ENCODE data around the gene MED16. TPM values are rescaled to one million over a fixed set of nuclear protein-coding genes. Genes with fewer than 3 reads are reported as not detected.
A peak's percentile ranks its signal among the peaks of the same experiment; 100 is the strongest.

Gene MED16
- total and polyA plus RNA-seq, 2 of the 13 experiments (the other 11 are each of a cell fraction or from before 2014, with no cell fraction given): 13.3 to 14.8 TPM

DNA sequence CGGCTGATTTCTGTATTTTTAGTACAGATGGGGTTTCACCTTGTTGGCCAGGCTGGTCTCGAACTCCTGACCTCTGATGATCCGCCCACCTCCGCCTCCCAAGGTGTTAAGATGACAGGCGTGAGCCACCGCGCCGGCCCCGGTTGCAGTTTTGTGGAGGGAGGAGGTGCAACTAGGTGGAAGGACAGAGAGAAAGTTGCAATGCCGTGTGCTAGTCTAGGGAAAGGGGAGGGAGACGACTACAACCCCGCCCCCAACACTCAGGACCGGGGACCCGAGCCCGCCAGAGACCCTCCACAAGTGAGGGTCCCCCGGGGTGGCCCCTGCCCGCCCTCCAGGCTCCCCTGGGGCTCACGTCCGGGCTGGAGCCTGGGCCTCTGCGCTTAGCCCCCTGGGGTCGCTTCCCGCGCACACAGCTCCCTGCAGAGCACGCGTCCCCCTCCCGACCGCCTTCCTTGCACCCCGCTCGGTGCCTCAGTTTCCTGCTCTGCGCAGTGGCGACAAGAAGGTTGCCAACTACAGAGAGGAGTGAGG is 31.6 kb upstream of the MED16 start (continued):
- TF ChIP-seq EZH2 (conservative IDR thresholded peaks at IDR 0.05; ENCODE audit: low read depth, low read length): no peak
- TF ChIP-seq GPN1 (CRISPR knock-in tag; IDR thresholded peaks at IDR 0.05; ENCODE audit: borderline replicate concordance): no peak
- TF ChIP-seq THAP8 (CRISPR knock-in tag; IDR thresholded peaks at IDR 0.05; ENCODE audit: borderline replicate concordance): no peak
- TF ChIP-seq ZNF737 (CRISPR knock-in tag; IDR thresholded peaks at IDR 0.05; ENCODE audit: borderline replicate concordance): no peak
- TF ChIP-seq, protein P1, sequence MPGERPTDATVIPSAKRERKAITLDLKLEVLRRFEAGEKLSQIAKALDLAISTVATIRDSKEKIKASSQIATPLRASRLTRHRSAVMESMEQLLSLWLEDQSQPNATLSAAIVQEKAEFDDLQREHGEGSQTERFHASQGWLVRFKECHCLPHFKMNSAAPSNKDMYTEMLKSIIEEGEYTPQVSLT (CRISPR knock-in tag; IDR thresholded peaks at IDR 0.05; ENCODE audit: borderline replicate concordance, low read depth): no peak
- TF ChIP-seq MTA3 (CRISPR knock-in tag; IDR thresholded peaks at IDR 0.05): no peak
- 0 out of 2 replicates have a peak, but pooled peaks have one; percentile 11 for TF ChIP-seq ZBTB43 (CRISPR knock-in tag; conservative IDR thresholded peaks at IDR 0.05)
- TF ChIP-seq ZNF660 (CRISPR knock-in tag; IDR thresholded peaks at IDR 0.05; ENCODE audit: borderline replicate concordance, low read depth): no peak
- TF ChIP-seq, protein P2, sequence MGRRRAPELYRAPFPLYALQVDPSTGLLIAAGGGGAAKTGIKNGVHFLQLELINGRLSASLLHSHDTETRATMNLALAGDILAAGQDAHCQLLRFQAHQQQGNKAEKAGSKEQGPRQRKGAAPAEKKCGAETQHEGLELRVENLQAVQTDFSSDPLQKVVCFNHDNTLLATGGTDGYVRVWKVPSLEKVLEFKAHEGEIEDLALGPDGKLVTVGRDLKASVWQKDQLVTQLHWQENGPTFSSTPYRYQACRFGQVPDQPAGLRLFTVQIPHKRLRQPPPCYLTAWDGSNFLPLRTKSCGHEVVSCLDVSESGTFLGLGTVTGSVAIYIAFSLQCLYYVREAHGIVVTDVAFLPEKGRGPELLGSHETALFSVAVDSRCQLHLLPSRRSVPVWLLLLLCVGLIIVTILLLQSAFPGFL (CRISPR knock-in tag; IDR thresholded peaks at IDR 0.05): no peak
- no peak for TF ChIP-seq KAT7 (CRISPR knock-in tag; IDR thresholded peaks at IDR 0.05; ENCODE audit: borderline replicate concordance)
- no peak for TF ChIP-seq ISL2 (CRISPR knock-in tag; IDR thresholded peaks at IDR 0.05)
- peak; percentile 17; the same call in 1 of the 2 replicates for TF ChIP-seq ZNF547 (CRISPR knock-in tag; IDR thresholded peaks at IDR 0.05)
- TF ChIP-seq ZNF10 (CRISPR knock-in tag; IDR thresholded peaks at IDR 0.05; ENCODE audit: borderline replicate concordance, low read depth): no peak
- no peak for TF ChIP-seq AHDC1 (CRISPR knock-in tag; IDR thresholded peaks at IDR 0.05; ENCODE audit: borderline replicate concordance)
- no peak for TF ChIP-seq CHD4 (IDR thresholded peaks at IDR 0.05; ENCODE audit: borderline replicate concordance, low read length)
- no peak; the same call in 1 of the 2 replicates for TF ChIP-seq TBX2 (CRISPR knock-in tag; IDR thresholded peaks at IDR 0.05; ENCODE audit: borderline replicate concordance)
- TF ChIP-seq, protein P3, sequence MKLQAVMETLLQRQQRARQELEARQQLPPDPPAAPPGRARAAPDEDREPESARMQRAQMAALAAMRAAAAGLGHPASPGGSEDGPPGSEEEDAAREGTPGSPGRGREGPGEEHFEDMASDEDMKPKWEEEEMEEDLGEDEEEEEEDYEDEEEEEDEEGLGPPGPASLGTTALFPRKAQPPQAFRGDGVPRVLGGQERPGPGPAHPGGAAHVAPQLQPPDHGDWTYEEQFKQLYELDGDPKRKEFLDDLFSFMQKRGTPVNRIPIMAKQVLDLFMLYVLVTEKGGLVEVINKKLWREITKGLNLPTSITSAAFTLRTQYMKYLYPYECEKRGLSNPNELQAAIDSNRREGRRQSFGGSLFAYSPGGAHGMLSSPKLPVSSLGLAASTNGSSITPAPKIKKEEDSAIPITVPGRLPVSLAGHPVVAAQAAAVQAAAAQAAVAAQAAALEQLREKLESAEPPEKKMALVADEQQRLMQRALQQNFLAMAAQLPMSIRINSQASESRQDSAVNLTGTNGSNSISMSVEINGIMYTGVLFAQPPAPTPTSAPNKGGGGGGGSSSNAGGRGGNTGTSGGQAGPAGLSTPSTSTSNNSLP (IDR thresholded peaks at IDR 0.05; ENCODE audit: low read depth, low read length): no peak
- TF ChIP-seq HES4 (CRISPR knock-in tag; IDR thresholded peaks at IDR 0.05; ENCODE audit: borderline replicate concordance): peak; percentile 2; the same call in 1 of the 2 replicates
